ENCODE results near the gene C4BPB.

DNA sequence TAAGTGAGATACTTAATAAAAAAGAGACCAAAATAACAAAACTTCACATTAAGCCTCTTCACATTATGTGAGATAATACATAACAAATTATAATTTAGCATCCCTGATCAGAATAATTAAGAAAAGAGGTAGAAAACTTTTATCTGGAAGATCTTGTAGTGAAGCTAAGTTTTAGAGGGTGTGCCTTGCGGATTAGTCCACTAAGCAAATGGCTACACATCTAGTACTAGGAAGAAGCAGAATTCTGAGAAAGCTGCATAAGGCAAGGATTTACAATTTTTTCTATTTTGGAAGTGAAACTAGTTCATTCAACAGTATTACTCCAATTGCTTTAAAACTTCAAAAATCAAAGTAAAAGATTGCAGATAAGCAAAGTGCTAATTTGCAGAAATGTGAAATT is 41.2 kb upstream of the C4BPB start:
- TF ChIP-seq EZH2phosphoT487 (IDR thresholded peaks at IDR 0.05; ENCODE audit: insufficient read depth, low read depth) (no peak), EZH2 (IDR thresholded peaks at IDR 0.05; ENCODE audit: insufficient read depth, poor library complexity, severe bottlenecking) (no peak)

All from GM23248 (cell line).